ENCODE data around the gene ITPKC.
"Not testable (repeated sequence)": the region's sequence is repeated elsewhere in the genome, so short reads cannot be mapped to it uniquely, and the experiment has no call there.

The ITPKC gene

DNA sequence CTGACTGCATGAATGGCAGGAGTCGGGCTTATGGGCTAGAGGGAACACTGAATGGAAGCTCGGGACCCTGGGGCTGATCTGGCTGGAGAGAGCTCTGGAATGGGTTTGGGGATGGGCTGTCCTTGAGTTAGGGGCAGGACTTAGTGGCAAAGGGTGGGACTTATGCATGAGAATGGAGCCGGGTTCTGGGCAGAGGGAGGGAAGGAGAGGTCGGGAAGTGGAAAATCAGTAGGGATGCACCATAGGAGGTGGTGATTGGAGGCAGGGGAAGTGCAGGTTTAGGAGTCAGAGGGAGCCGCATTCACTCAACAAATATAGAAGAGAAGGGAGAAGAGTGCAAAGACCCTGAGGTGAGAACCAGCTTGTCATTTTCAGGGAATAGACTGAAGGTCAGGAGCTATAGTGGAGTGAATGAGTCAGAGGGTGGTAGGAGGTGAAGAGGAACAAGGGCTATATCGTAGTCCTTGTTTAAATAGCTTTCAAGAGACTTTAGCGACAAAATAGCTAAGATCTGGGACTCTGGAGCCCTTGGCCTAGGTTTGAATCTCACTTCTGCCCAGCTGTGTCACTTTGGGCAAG lies 61.9 kb downstream of the ITPKC start:
- DNase-seq (ENCODE audit: low read depth): no peak
- H3K4me3 ChIP-seq (ENCODE audit: control insufficient read depth, low read depth, low read length): peak overlapping the region; percentile 77
- TF ChIP-seq, protein P1, sequence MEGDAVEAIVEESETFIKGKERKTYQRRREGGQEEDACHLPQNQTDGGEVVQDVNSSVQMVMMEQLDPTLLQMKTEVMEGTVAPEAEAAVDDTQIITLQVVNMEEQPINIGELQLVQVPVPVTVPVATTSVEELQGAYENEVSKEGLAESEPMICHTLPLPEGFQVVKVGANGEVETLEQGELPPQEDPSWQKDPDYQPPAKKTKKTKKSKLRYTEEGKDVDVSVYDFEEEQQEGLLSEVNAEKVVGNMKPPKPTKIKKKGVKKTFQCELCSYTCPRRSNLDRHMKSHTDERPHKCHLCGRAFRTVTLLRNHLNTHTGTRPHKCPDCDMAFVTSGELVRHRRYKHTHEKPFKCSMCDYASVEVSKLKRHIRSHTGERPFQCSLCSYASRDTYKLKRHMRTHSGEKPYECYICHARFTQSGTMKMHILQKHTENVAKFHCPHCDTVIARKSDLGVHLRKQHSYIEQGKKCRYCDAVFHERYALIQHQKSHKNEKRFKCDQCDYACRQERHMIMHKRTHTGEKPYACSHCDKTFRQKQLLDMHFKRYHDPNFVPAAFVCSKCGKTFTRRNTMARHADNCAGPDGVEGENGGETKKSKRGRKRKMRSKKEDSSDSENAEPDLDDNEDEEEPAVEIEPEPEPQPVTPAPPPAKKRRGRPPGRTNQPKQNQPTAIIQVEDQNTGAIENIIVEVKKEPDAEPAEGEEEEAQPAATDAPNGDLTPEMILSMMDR (IDR thresholded peaks at IDR 0.05; ENCODE audit: control insufficient read depth, insufficient read depth, low read depth, low read length, missing control alignments): no peak

DNA sequence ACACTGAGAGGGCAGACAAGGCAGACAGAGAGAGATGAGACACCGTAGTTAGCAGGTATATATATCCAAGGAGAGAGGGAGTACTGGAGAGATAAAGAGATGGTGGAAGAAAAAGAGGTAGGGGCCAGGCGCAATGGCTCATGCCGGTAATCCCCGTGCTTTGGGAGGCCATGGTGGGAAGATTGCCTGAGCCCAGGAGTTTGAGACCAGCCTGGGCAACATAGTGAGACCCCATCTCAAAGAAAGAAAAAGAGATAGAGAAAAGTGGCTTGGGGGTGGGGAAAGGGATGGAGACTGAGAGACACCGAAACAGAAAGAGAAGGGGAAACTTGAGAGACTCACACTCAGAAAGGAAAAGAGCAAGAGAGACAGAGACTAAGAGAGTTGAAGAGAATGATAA lies 63.7 kb downstream of the ITPKC start:
- no peak for DNase-seq (ENCODE audit: low read depth)
- no peak overlapping the region for H3K4me3 ChIP-seq (ENCODE audit: control insufficient read depth, low read depth, low read length)
- TF ChIP-seq, protein P1 (IDR thresholded peaks at IDR 0.05; ENCODE audit: control insufficient read depth, insufficient read depth, low read depth, low read length, missing control alignments): no peak

DNA sequence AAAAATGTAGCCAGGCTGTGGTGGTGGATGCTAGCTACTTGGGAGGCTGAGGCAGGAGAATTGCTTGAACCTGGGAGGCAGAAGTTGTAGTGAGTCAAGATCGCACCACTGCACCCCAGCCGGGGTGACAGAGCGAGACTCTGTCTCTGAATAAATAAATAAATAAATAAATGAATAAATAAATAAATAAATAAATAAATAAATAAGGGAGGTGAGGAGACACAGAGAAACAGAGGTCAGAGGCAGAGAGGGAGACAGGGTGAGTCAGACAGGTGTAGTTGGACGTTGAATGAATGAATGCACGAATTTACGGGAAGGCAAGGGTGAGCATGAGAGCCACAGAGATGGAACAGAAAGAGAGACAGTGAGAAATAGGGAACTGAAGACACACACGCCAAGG lies 64.2 kb downstream of the ITPKC start:
- DNase-seq (ENCODE audit: low read depth): no peak
- H3K4me3 ChIP-seq (ENCODE audit: control insufficient read depth, low read depth, low read length): no peak overlapping the region
- TF ChIP-seq, protein P1 (IDR thresholded peaks at IDR 0.05; ENCODE audit: control insufficient read depth, insufficient read depth, low read depth, low read length, missing control alignments): no peak

DNA sequence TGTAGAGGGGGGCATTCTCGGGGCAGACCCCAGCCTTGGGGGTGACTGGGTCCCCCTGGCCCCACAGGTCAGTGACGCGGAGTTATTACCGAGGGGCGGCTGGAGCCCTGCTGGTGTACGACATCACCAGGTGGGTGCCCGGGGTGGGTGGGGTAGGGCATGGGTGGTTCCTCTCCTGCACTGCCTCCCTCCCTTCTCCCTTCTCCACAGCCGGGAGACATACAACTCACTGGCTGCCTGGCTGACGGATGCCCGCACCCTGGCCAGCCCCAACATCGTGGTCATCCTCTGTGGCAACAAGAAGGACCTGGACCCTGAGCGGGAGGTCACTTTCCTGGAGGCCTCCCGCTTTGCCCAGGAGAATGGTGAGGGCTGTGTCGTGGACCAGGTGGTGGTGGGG lies 66.8 kb downstream of the ITPKC start:
- H3K4me3 ChIP-seq (ENCODE audit: control insufficient read depth, low read depth, low read length): no peak overlapping the region
- no peak for DNase-seq (ENCODE audit: low read depth)
- TF ChIP-seq, protein P1 (IDR thresholded peaks at IDR 0.05; ENCODE audit: control insufficient read depth, insufficient read depth, low read depth, low read length, missing control alignments): no peak

DNA sequence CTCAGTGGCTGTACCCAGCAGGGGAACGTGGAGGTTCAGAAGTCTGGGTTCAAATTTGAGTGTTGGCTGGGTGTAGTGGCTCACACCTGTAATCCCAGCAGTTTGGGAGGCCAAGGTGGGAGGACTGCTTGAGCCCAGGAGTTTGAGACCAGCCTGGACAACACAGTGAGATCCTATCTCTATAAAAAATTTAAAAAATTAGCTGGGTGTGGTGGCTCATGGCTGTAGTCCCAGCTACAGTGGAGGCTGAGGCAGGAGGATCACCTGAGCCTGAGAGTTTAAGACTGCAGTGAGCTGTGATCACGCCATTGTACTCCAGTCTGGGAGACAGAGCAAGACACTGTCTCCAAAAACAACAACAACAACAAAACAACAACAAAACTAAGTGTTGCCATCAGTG lies 67.2 kb downstream of the ITPKC start:
- not testable (repeated sequence) for H3K4me3 ChIP-seq (ENCODE audit: control insufficient read depth, low read depth, low read length); DNase-seq (ENCODE audit: low read depth)

DNA sequence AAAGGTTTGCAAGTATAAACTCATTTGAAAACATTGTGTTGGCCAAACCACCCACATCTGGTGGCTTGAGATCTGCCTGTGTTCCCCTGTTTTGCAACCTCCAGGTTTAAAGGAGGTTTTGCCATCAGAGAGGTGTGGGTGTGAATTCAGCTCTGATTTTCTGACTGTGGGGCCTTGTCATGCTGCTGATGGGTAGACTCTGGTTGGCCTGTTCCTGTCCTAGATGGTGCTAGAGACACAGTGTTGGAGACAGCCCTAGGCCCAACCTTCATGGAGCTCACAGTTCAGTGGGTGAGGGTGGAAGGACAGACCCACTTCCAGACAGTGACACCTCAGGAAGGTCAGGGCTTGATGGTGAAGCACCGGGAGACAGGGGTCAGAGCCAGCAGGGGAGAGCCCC lies 68.6 kb downstream of the ITPKC start:
- no peak overlapping the region for H3K4me3 ChIP-seq (ENCODE audit: control insufficient read depth, low read depth, low read length)
- TF ChIP-seq, protein P1 (IDR thresholded peaks at IDR 0.05; ENCODE audit: control insufficient read depth, insufficient read depth, low read depth, low read length, missing control alignments): no peak
- DNase-seq (ENCODE audit: low read depth): no peak

DNA sequence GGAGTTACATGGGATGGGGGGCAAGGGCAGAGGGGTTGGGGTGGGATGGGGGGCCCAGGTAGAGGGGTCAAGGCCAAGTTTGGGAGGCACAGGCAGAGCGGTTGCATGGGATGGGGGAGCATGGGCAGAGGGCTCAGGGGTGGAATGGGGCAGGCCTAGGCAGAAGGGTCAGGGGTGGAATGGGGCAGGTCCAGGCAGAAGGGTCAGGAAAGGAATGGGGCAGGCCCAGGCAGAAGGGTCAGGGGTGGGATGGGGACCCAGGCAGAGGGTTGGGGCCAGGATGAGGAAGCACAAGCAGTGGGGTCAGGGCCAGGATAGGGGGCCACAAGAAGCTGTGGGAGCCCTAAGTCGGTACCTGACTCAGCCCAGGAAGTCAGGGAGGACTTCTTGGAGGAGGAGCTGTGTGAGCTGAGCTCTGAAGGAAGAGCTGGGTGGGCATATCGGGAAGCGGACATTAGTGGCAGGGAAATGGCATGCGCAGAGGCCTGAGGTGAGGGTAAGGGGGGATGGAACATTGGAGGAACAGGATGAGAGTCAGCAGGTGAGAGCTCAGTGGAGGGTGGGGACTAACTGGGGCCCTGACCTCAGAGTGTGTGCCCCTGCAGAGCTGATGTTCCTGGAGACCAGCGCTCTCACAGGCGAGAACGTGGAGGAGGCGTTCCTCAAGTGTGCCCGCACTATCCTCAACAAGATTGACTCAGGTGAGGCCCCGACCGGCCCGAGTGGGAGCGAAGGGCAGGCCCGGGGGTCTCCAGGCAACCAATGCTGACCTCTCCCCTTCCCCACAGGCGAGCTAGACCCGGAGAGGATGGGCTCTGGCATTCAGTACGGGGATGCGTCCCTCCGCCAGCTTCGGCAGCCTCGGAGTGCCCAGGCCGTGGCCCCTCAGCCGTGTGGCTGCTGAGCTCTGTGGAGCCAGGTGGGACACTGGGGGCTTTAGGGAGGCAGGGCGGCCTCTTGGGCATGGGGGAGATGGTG lies 69.4 kb downstream of the ITPKC start:
- no peak for DNase-seq (ENCODE audit: low read depth)
- TF ChIP-seq, protein P1 (IDR thresholded peaks at IDR 0.05; ENCODE audit: control insufficient read depth, insufficient read depth, low read depth, low read length, missing control alignments): no peak

More for the DNA sequence above, 69.4 kb downstream of the ITPKC start:
- no peak overlapping the region for H3K4me3 ChIP-seq (ENCODE audit: control insufficient read depth, low read depth, low read length)
